B cell (primary cell): Measurements from ENCODE around the gene PASD1. TPM values are rescaled to one million over a fixed set of nuclear protein-coding genes. Genes with fewer than 3 reads are reported as not detected.

Experiments
- ATAC-seq: fragments of 200-7000 bp; cut with Tn5 transposase; one replicate; pipeline ENCODE4 v1.10.0; 2021; ENCODE audit warnings: low read depth, mild to moderate bottlenecking, moderate number of reproducible peaks, moderate library complexity
- CTCF ChIA-PET: fragments of 350-600 bp; sonication (Branson Sonifier 250); formaldehyde crosslinking; loops from one replicate; lab custom pipeline; 2021; ENCODE audit warnings: antibody characterized with exemption, inconsistent platforms; lab: Charles Lee
- POLR2A ChIA-PET: fragments of 350-600 bp; sonication (Branson Sonifier 250); formaldehyde crosslinking; loops from one replicate; lab custom pipeline; 2021; ENCODE audit warnings: antibody characterized with exemption; lab: Charles Lee
- DNase-seq: peaks from one replicate; pipeline ENCODE4 v3.0.0; 2013
- H2AFZ ChIP-seq: 2 replicates; pipeline ENCODE4 v1.6.1; 2012; ENCODE audit warnings: mild to moderate bottlenecking, low read depth, low read length; ENCODE audit not compliant: insufficient read depth, poor library complexity, severe bottlenecking
- H3K27ac ChIP-seq, 2 donors: 1 replicate in 1 of 2; 2 replicates in 1 of 2; pipeline ENCODE4 v1.5.1; 2012 to 2013; ENCODE audit warnings: low read length in 2 of 2, mild to moderate bottlenecking in 2 of 2, moderate library complexity in 1 of 2
- H3K27me3 ChIP-seq, 4 experiments: fragments of 200-600 bp in 1 of 4; sonication (generic) in 1 of 4; replicated peaks in 1 of 4; 1 replicate in 2 of 4; 2 replicates in 2 of 4; pipeline versions ENCODE4 v1.6.1 to v1.7.0; 2013 to 2016; ENCODE audit warnings: low read length in 3 of 4, mild to moderate bottlenecking in 2 of 4, mixed read lengths in 1 of 4, moderate library complexity in 1 of 4; ENCODE audit not compliant: insufficient read depth in 4 of 4, control insufficient read depth in 3 of 4; ENCODE audit errors: control extremely low read depth in 1 of 4
- H3K36me3 ChIP-seq, 2 experiments: replicated peaks in 1 of 2; 1 replicate in 1 of 2; 2 replicates in 1 of 2; pipeline versions ENCODE4 v1.6.1 to v1.7.1; 2013; ENCODE audit warnings: low read length in 1 of 2; ENCODE audit not compliant: insufficient read depth in 2 of 2, control insufficient read depth in 1 of 2; ENCODE audit errors: control extremely low read depth in 1 of 2, extremely low read depth in 1 of 2
- H3K4me1 ChIP-seq, 2 donors: fragments of 200-600 bp in 1 of 2; sonication (generic) in 1 of 2; 1 replicate in 1 of 2; 2 replicates in 1 of 2; pipeline versions ENCODE4 v1.5.1 to v1.6.1; 2013 to 2017; ENCODE audit warnings: low read length in 2 of 2; ENCODE audit not compliant: control insufficient read depth in 2 of 2, insufficient read depth in 2 of 2
- H3K4me2 ChIP-seq: replicated peaks from 2 replicates; pipeline ENCODE3; 2012; ENCODE audit warnings: mild to moderate bottlenecking, low read depth, low read length; ENCODE audit not compliant: poor library complexity, severe bottlenecking
- H3K4me3 ChIP-seq, 5 experiments: fragments of 200-600 bp in 1 of 5; sonication (generic) in 1 of 5; 1 replicate in 3 of 5; 2 replicates in 2 of 5; pipeline versions ENCODE4 v1.5.1 to v1.7.0; 2011 to 2016; ENCODE audit warnings: low read length in 4 of 5, mild to moderate bottlenecking in 4 of 5, low read depth in 2 of 5, control low read depth in 1 of 5, moderate library complexity in 1 of 5; ENCODE audit not compliant: insufficient read depth in 1 of 5; ENCODE audit errors: control extremely low read depth in 1 of 5, extremely low read depth in 1 of 5
- H3K79me2 ChIP-seq: fragments of 200-600 bp; sonication (generic); one replicate; pipeline ENCODE4 v1.6.0; 2016; ENCODE audit warnings: low read length; ENCODE audit not compliant: control insufficient read depth, insufficient read depth
- H3K9ac ChIP-seq: fragments of 200-600 bp; sonication (generic); 2 replicates; pipeline ENCODE4 v1.6.1; 2017; ENCODE audit warnings: mild to moderate bottlenecking, low read length, moderate library complexity
- H3K9me3 ChIP-seq, 3 donors: one replicate each; pipeline versions ENCODE4 v1.6.1 to v1.7.1; 2013; ENCODE audit warnings: low read length in 2 of 3; ENCODE audit not compliant: control insufficient read depth in 2 of 3, insufficient read depth in 1 of 3; ENCODE audit errors: control extremely low read depth in 1 of 3
- H4K20me1 ChIP-seq: 2 replicates; pipeline ENCODE4 v1.6.0; 2012; ENCODE audit warnings: mild to moderate bottlenecking, low read length; ENCODE audit not compliant: insufficient read depth, control insufficient read depth, poor library complexity, severe bottlenecking
- H3K27ac Mint-ChIP-seq: one replicate; pipeline ENCODE4 v1.8.0; 2021; ENCODE audit warnings: mixed read lengths
- H3K27me3 Mint-ChIP-seq: one replicate; pipeline ENCODE4 v1.8.0; 2021; ENCODE audit warnings: mixed read lengths
- H3K4me1 Mint-ChIP-seq: one replicate; pipeline ENCODE4 v1.8.0; 2021; ENCODE audit warnings: mixed read lengths
- H3K4me3 Mint-ChIP-seq: one replicate; pipeline ENCODE4 v1.8.0; 2021; ENCODE audit warnings: mixed read lengths
- H3K9me3 Mint-ChIP-seq: one replicate; pipeline ENCODE4 v1.8.0; 2022; ENCODE audit warnings: mixed read lengths; ENCODE audit not compliant: insufficient read depth
- CTCF ChIP-seq: fragments of 200-600 bp; IDR thresholded peaks from one replicate; pipeline ENCODE4 v1.8.0; 2022; ENCODE audit warnings: antibody characterized with exemption, mild to moderate bottlenecking
- EZH2 ChIP-seq: IDR thresholded peaks from 2 replicates; pipeline ENCODE4 v1.6.1; 2012; ENCODE audit warnings: borderline replicate concordance, low read depth, mild to moderate bottlenecking, moderate library complexity, low read length; ENCODE audit not compliant: insufficient read depth, poor library complexity, severe bottlenecking
- WGBS: methylation state at CpG from one replicate; pipeline ENCODE4 v1.1.5; 2013; ENCODE audit warnings: missing lambda C conversion rate; ENCODE audit not compliant: insufficient coverage; 5-methylcytosine and 5-hydroxymethylcytosine counted together
- intact Hi-C: fragments of 100-400 bp; cut with micrococcal nuclease; formaldehyde crosslinking; loops from one replicate; pipeline ENCODE4 v1.10.0; 2022
- polyA plus RNA-seq: library from polyadenylated mRNA; depleted of rRNA; stranded (reverse); fragments of >200 nt; gene quantifications from 2 replicates; pipeline ENCODE4 v1.2.3, GENCODE V29; 2012
- total RNA-seq, 2 donors: library from RNA; stranded (reverse); fragments of 120-200 nt in 1 of 2; gene quantifications; 1 replicate in 1 of 2; 2 replicates in 1 of 2; pipeline versions ENCODE4 v1.2.3 to v1.2.4, GENCODE V29; 2013 to 2022

The PASD1 gene
- total and polyA plus RNA-seq, 2 donors (not counting 1 experiment from before 2014, with no cell fraction given) = not detected

- ChIA-PET POLR2A (no interaction called here), CTCF (no interaction called here)
- H3K27ac Mint-ChIP-seq = no peak overlapping the region
- H3K27ac ChIP-seq = no peak overlapping the region
- H4K20me1 ChIP-seq = no peaks in the 10 kb centered on the region
- H3K79me2 ChIP-seq = no peaks in the 10 kb centered on the region
- intact Hi-C loops = no loop called here
- no peaks in the 10 kb centered on the region for H3K27me3 Mint-ChIP-seq
- H3K9ac ChIP-seq = no peak overlapping the region
- no peaks in the 10 kb centered on the region for H3K36me3 ChIP-seq
- H3K4me3 Mint-ChIP-seq = no peak overlapping the region
- no peaks in the 10 kb centered on the region for H3K4me1 Mint-ChIP-seq
- DNase-seq (no peak), ATAC-seq (no peak)
- no peak overlapping the region for H3K4me3 ChIP-seq
- H3K4me1 ChIP-seq = no peaks in the 10 kb centered on the region
- no peaks in the 10 kb centered on the region for H3K9me3 ChIP-seq
- no peaks in the 10 kb centered on the region for H3K9me3 Mint-ChIP-seq
- H2AFZ ChIP-seq = no peak overlapping the region
- H3K27me3 ChIP-seq = no peaks in the 10 kb centered on the region
- TF ChIP-seq CTCF (no peak), EZH2 (no peak)
- WGBS = 78% methylated on average over 1 of the region's 4 CpGs
- H3K4me2 ChIP-seq = no peak overlapping the region
These were observed 112.7 kb downstream of the PASD1 start for GRCh38 chrX:151676196-151676595.

- Histone ChIP-seq H3K4me3 (no peak overlapping the region), H3K27ac (no peak overlapping the region), H4K20me1 (no peaks in the 10 kb centered on the region), H3K4me1 (no peaks in the 10 kb centered on the region), H2AFZ (no peak overlapping the region), H3K79me2 (no peaks in the 10 kb centered on the region), H3K9ac (no peak overlapping the region), H3K9me3 (no peaks in the 10 kb centered on the region), H3K4me2 (no peak overlapping the region), H3K27me3 (peaks cover 0 to 3% (median 0%) of the 10 kb centered on the region in 4 experiments), H3K36me3 (no peaks in the 10 kb centered on the region)
- ATAC-seq (no peak), DNase-seq (no peak)
- TF ChIP-seq EZH2 = no peak
- TF ChIP-seq CTCF = no peak
- Mint-ChIP-seq H3K4me3 (no peak overlapping the region), H3K9me3 (no peaks in the 10 kb centered on the region), H3K27me3 (peaks cover 4% of the 10 kb centered on the region), H3K4me1 (no peaks in the 10 kb centered on the region), H3K27ac (no peak overlapping the region)
- intact Hi-C loops = no loop called here
- ChIA-PET POLR2A (no interaction called here), CTCF (interaction anchor here (1.2 to 1.3 kb wide), 2 partner anchors 530 to 908 kb away, joined by 3 to 6 read pairs; no protein-coding TSS in a partner anchor)
- 90% methylated on average over 2 of the region's 5 CpGs for WGBS
These were observed 116.4 kb downstream of the PASD1 start for GRCh38 chrX:151679798-151680402.
